ENCODE measurements around the gene JADE1.

JADE1 gene

DNA sequence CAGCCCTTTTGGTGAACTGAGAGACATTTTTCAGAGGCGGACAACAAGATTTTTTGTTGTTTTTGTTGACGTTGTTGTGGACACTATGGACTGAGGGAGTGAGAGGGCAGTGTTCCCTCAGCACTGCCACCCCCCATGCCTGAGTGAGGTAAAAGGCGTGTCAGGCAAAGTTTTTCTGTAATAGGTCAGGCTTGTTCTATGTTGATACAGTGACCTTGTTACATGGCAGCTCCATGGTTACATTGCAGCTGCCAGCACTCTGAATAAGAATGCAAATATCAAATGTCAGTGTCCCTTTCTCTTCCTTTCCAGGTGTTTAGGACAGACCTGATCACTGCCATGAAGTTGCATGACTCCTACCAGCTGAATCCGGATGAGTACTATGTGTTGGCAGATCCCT, 36.6 kb downstream of the JADE1 start:
- peak; percentile 90 for DNase-seq

DNA sequence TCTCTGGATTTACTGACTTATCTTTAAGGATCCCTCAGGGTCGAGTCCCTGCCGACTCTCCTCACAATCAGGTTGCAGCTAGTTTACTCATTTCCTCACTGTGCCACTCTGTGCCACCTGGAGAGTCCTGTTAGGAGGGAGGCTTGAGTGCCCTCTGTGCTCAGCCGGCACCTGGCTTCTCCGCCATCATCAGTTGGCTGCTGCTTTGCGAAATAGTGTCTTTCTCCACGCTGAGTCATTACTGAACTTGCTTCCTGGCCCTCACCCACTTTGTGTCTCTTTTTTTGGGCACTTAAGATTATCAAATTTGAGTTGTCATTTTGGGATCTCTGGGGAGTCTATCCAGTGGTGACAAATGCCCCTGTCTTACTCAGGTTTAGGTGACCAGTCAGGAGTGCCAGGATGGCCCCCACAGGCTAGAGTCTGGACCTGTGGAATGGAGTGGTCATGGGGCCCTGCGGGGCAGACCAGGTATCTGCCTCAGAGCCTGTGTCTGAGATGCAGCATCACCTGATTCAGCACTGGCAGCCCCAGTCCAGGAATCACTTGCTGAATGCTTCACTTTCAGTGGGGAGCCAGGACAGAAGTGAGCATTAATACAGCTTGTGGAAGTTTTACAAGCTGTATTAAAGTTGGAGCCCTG, 37.7 kb downstream of the JADE1 start:
- peak; percentile 49 for DNase-seq

DNA sequence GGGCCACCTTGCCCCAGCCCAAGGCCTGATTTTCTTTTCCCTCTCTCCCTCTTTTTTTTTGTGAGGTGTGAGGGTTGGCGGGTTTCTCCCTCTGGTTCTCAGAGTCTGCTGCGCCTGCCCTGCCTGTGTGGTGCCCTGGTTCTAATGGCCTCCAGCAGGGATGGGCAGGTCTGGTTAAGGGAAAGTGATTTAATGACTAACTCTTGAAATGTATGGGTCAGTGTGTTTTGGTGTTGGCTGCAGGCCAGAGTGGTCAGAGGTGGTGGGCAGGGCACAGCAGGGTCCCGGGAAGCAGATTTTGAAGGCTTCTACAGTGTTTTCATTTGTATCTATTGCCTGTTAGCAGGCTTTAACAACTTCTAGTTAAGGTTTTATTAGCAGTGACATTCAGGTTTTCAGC, 39.0 kb downstream of the JADE1 start:
- no peak for DNase-seq

DNA sequence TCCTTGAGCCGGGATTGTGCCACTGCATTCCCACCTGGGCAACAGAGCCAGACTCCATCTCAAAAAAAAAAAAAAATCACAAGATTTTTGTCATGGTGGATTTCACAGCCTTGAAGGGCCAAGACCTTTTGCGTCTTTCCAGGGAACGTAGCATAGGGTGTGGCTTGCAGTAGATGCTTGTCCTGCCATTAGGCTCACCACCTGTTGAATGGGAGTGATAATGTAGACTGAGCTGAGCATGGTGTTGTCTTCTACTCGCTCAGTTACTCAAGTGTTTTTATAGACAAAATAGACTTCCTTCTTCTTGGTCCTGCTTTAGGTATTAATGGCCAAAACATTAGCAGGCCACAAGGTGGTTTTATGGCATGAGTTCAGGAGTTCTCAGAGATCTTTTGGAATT, 40.8 kb downstream of the JADE1 start:
- no peak for DNase-seq

DNA sequence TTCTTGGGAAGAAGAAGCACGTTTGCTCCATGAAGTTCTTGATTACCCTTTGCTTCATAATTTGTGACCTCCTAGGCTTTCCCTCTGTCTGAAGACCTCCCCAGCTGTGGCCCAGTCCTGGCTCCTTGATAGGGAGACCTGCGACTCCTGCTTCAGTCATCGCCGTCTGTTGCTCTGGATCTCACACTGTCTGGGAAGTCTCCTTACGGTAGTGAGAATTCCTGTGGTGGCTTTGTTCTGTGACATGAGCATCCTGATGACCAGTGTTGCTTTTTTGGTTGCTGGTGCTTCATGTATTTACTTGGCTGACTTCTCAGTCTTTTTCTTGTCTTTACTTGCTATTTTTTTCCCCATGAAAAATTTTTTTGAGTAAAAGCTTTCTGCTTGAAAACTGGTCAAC, 44.2 kb downstream of the JADE1 start:
- DNase-seq, result no peak

DNA sequence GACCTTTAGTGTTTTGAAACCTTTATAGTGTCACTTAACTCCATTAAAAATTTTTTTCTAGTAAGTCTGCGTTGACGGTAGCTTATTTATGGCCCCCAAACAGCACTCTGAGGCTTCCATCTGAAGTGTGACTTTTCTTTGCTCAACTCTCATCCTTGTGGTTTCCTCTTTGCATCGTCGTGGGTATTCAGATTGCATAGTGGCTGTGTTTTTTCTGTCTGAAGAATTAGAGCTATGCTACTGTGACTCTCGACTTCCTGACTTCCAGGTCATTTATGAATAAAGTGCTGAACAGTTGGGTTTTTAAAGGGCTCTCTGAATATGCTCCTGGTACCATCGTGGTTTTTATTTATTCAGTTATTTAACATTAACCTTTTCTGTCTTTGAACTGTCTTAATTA, 44.9 kb downstream of the JADE1 start:
- no peak for DNase-seq

DNA sequence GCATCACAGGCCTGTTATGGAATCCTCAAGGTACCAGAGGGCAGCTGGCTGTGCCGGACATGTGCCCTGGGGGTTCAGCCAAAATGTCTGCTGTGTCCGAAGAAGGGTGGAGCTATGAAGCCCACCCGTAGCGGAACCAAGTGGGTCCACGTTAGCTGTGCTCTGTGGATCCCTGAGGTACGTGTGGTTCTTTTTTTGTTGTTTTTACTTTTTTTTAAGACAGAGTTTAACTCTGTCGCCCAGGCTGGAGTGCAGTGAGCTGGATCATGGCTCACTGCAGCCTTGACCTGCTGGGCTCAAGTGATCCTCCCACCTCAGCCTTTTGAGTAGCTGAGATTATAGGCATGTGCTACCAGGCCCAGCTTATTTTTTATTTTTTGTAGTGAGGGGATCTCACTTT, 46.1 kb downstream of the JADE1 start:
- no peak for DNase-seq

DNA sequence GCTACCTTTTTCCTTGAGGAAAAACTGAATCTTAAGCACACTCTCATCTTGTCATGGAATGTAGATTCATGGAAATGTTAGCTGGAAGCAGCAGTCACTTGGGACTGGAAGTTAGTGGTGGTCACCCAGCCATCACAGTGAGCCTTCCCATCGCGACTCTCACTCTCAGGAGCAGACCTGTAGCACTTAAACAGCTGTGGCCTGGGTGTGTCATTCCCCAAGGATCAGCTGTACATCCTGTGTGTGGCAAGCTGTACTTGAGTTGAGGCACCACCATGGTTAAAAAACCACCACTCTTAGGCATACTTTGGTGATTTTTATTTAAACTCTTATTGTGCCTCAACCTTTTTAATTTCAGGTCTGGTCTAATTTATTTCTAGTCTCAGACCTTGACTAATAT, 46.7 kb downstream of the JADE1 start:
- DNase-seq, result no peak

DNA sequence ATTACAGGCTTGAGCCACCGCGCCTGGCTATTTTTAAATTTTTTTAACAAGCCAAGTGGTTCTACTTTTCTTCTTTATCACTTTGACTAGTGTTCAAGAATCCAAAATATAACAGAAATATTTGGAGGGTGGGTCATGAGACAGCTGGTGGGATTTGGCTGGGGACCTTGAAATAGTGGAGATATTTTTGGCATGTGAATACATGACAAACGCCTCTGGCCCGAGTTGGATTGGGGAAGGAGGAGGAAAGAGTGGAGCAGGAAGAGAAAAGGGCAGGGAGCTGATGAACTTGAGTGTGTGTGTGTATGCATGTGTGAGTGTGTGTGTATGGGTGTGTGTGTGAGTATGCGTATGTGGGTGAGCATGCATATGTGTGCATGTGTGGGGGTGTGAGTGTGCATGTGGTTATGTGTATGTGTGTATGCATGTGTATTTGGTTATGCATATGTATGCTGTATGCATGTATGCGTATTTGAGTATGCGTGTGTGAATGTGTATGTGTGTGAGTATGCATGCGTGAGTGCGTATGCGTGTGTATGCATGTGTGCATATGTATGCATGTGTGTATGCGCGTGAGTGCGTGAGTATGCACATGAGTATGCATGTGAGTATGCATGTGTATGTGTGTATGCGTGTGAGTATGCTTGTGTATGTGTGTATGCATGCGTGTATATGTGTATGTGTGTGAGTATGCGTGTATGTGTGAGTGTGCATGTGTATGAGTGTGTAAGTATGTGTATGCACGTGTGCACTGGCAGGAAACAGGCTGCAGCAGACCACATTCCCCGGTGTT, 49.6 kb downstream of the JADE1 start:
- no peak for DNase-seq

DNA sequence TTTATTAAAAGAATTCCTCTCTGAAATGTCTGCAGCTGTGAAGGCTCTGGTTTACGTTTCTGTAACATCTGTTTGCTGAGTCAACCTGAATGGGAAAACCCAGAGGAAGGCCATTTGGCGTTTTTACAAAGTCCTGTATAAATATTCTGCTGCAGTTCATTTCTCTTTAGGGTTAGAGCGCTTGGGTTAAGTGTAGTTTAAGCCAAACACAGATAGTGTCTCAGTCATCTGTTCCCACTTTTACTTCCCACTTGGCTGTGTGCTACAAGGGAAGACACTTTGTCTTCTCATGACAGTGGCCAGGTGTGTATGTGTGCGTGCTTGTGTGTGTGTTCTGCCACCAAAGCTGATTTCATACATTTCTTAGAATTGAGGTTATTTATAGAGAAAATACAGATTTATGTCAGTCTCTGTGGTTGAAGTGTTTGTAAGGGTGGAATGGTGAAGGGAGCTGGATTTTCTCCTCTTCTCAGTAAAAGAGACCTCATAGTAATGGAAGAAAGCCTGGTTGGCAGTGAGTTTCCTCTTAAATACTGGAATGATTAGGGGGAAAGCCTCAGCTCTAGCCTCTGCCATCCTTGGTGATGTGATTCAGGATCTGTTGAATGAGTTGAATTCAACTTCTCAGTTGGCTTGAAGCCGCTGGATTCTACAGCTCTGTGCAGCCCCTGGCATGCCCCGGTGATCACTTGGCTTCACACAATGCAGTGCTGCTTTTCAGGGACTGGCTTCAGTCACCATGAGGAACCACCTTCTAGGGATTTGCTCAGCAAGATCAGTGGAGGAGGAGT, 50.6 kb downstream of the JADE1 start:
- no peak for DNase-seq

DNA sequence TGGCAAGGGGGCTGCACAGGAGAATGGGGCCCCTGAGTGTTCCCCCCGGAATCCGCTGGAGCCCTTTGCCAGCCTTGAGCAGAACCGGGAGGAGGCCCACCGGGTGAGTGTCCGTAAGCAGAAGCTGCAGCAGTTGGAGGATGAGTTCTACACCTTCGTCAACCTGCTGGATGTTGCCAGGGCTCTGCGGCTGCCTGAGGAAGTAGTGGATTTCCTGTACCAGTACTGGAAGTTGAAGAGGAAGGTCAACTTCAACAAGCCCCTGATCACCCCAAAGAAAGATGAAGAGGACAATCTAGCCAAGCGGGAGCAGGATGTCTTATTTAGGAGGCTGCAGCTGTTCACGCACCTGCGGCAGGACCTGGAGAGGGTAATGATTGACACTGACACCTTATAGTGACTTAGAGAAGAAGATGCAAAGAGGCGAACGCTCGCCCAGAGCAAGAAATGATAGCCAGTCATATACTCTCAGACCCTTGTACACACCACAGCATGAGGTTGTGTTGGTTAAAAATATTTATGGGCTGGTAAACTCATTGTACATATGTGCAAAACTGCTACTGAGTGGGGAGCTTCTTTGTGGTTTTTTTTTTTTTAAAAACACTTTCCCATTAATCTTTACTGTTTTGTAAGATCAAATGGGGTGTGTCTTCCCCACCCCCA, 52.5 kb downstream of the JADE1 start:
- DNase-seq, result no peak

DNA sequence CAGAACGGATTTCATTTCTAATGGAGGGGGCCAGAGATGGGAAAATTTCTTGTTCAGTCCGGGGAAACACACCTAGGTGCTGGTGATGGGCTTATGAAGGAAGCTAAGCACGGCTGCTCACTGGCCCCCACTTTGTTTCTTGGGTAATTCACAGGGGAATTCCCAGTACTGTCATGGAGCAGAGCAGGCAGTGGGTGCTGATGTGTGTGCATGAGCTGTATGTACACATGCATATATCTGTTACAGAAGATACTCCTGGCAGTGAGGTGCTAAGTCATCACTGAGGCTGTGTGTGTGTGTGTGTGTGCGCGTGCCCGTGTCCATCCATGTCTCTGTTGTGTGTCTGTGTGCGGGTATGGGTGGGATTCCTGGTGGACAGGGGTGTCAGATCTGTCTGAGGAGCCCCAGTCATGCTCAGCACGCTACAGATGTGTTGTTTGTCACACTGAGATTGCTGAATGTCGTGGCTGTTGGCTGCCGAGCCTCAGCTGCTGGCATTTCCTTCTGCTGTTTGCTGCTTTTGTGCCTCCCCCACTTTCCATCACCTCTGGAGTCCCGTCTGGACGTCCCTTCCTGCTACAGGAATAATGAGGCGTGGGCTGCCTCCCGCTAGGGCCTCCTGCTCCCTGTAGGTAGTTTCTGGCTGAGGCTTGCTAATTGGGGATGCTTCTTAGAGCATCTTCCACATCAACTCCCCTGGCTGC, 53.3 kb downstream of the JADE1 start:
- DNase-seq, result no peak

DNA sequence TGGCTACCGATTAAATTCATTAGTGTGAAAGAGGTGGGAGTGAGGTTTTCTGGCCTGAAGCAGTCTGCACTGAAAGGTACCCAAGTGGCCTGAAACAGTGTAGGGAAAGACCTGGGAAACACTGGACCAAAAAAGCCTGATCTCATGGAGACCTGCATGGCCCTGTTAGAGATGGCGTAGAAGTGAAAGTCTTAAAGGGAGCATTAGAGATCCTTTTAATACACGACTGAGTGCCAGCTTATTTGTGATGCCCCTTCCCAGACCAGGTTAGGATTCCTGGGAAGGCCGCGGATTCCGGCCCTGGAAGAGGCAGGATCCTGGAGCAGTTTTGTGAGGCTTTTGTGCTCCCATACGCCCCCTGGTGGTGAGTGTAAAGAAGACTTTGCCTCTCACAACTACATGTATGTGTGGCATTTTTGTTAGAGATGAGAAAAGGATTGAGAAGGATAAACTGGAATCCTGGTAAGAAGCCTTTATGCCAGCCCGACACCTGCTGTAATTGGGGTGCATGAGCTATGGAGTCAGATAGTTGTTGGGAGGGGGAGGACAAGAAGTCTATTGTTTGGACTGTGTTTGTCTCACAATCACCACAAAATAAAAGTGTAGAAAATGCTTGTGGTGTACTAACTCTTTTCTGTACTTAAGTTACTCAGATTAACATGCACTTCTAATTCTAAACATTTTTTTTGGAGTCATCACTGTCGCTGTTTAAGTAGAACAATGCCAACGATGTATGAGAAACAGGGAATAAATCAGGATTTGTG, 54.0 kb downstream of the JADE1 start:
- DNase-seq, result peak; percentile 37

DNA sequence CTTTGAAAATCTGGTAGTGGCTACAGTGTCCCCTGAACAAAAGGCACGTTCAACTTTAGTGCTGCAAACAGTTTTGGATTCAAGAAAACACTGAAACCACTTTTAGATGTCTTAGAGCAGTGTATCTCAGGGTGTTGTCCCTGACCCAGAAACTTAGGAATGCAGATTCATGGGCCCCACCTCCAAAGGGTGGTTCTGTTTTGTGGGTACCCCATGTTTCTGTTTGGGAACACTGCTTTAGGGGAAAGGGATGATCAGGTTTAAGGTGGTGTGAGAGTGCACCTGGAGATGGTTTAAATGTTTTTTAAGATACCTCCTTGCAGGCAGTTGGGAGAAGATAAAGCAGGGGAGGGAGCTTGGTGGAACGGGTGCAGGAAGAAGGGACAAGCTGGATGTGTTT, 55.6 kb downstream of the JADE1 start:
- no peak for DNase-seq

DNA sequence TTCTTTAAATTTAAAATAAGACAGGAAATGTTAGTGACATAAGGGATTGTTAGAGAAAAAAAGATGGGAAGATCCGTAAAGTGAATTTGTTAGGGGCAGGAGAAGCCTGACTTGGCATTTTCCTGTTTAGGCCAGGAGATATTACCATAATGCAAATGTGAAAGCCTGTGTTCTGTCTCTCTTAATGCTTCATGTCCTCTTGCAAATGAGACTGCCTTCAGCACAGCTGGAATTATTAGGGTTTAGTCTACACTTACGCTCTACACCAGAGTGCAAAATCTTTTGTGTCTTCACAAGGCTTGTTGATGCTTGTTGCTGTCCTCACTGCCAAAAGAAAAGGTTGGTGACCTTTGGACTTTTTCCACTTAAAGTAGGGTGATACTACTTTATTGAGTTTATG, 56.8 kb downstream of the JADE1 start:
- no peak for DNase-seq

DNA sequence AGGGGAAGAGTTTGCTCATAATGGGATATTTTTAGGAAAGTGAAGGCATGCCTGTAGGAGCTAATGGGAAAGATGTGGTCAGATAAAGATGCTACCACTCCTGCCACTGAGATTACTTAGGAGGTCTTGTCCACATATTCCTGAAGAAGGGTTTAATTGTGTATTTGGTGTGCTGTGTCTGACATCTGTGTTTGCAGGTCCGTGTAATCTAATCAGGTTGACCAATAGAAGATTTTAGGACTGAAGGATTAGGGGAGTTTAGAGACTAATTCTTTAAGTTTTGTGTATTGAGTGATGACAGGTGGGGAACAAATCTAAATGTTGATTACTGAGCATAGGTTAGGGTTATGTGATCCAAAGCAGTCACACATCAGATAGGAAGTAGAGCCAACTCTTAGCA, 57.2 kb downstream of the JADE1 start:
- DNase-seq, result no peak

DNA sequence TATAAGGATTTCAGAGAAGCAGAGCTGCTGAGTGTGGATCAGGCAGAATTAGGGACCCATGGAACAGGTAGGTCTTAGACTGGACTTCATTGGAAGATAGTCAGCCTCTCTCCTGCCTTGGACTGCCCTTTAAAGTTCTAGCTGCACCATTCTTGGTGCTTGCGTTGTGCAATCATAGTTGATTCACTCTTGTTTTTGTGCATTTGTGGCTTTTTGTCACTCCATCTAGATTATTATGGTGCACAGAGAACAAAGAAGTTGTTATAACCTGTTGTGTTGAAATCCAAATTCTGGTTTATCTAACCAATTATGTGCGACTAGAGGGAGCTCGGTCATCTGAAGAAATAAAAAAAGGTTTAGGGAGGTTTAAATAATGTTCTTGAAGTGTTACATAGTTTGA, 59.3 kb downstream of the JADE1 start:
- DNase-seq, result no peak

DNA sequence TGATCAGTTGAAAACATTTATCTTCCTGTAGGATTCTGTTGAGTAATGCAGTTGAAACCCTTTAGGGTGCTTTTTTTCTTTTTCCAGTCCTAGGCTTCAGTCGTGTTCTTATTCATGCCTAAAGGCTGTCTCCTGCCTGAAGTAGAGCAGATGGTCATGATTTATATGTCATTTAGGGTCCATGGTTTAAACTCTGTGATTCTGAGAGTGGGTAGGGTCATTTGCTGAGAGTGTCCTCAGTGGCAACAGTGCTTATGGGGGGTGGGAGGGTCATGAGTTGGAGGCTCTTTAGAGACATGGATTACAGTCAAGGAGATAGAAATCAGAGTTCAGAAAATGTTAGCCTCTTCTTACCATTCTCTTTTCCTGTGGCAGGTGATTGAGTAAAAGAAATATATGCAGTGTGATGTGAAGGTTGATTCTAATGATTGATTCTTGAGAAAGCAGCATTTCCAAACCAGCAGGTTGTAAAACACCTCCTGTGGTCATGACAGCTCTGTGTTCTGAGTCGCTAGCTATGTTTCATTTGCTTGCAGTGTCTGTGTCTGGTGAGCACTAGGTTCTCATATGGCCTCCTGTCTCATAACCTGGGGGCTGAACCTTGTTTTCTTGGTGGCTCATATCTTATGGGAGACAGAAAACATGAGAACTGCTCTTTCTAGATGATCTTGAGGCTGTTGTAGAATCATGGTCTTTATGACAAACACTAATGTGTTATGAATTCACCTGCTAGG, 60.4 kb downstream of the JADE1 start:
- DNase-seq, result no peak

DNA sequence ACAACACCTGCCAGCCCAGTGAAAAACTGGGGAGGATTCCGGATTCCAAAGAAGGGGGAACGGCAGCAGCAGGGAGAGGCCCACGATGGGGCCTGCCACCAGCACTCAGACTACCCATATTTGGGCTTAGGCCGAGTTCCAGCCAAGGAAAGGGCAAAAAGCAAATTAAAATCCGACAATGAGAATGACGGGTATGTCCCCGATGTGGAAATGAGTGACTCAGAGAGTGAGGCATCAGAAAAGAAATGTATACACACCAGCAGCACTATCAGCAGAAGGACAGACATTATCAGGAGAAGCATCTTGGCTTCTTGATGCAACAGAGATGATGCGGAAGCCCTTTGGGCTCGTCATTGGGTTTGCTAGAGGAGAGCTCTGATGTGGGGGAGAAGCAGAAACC, 62.4 kb downstream of the JADE1 start:
- no peak for DNase-seq

DNA sequence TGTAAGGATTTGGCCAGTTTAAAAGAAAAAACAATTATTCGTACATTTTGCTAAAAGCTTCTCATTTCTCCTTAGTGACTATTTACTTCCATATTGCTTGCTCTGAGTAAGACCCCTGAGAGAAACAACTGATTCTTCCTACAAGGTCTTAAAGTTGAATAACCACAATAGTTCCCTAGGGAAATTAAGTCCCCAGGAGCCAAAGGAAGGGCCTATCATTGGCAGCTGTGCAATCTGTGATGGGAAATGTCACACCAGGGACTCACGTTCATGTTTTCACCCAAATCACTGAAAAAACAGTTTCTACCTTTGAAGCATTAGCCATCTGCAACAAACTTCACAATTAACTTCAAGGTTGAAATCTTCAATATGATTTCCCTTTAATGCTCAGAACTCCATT, 66.7 kb downstream of the JADE1 start:
- no peak for DNase-seq

DNA sequence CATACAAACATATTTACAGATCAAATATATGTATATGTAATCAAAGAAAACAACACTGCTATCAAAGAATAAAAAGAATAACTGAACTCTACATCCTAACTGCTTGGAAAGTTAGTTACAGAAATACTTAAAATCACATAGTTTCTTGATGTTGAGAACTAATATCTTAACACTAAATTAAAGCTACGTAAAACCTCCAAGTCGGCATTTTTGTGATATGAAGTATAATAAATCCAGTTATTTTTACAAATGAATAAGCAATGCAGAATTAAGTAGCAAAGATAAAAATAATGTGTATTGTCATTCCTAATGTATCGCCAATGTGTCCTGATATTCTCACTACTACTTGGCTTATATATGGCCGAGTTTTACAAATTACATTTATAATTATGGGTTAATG, 68.4 kb downstream of the JADE1 start:
- DNase-seq, result no peak

All from DMS153 (cell line).